GM18526 (cell line): ENCODE measurements around the gene WSCD2.

Experiments used
- POLR2A ChIP-seq: IDR thresholded peaks from 3 replicates; pipeline ENCODE4 v1.6.1; 2011; ENCODE audit not compliant: insufficient read length; ENCODE audit errors: extremely low read depth

WSCD2 gene

GRCh38 chr12:108190529-108190928 lies 61.4 kb downstream of the WSCD2 start:
- TF ChIP-seq POLR2A = no peak

- TF ChIP-seq POLR2A = no peak
Measured at GRCh38 chr12:108191086-108191485, 62.0 kb downstream of the WSCD2 start.

GRCh38 chr12:108191938-108192337 lies 62.9 kb downstream of the WSCD2 start:
- no peak for TF ChIP-seq POLR2A

- TF ChIP-seq POLR2A = no peak
Measured at GRCh38 chr12:108193493-108193892, 64.4 kb downstream of the WSCD2 start.

- no peak for TF ChIP-seq POLR2A
Measured at GRCh38 chr12:108193917-108194316, 64.8 kb downstream of the WSCD2 start.

GRCh38 chr12:108194585-108194984 lies 65.5 kb downstream of the WSCD2 start:
- no peak for TF ChIP-seq POLR2A

GRCh38 chr12:108196319-108196718 lies 67.2 kb downstream of the WSCD2 start:
- TF ChIP-seq POLR2A = no peak

- TF ChIP-seq POLR2A = no peak
Measured at GRCh38 chr12:108196921-108197320, 67.8 kb downstream of the WSCD2 start.

- no peak for TF ChIP-seq POLR2A
Measured at GRCh38 chr12:108198043-108198442, 69.0 kb downstream of the WSCD2 start.

- TF ChIP-seq POLR2A = no peak
Measured at GRCh38 chr12:108199106-108199505, 70.0 kb downstream of the WSCD2 start.

- TF ChIP-seq POLR2A = no peak
Measured at GRCh38 chr12:108201808-108202207, 72.7 kb downstream of the WSCD2 start.

GRCh38 chr12:108204117-108204987 lies 75.3 kb downstream of the WSCD2 start:
- no peak for TF ChIP-seq POLR2A

GRCh38 chr12:108205864-108206263 lies 76.8 kb downstream of the WSCD2 start:
- no peak for TF ChIP-seq POLR2A

- TF ChIP-seq POLR2A = no peak
Measured at GRCh38 chr12:108207791-108208730, 79.0 kb downstream of the WSCD2 start.

- TF ChIP-seq POLR2A = no peak
Measured at GRCh38 chr12:108210001-108210400, 80.9 kb downstream of the WSCD2 start.

- no peak for TF ChIP-seq POLR2A
Measured at GRCh38 chr12:108211157-108211556, 82.1 kb downstream of the WSCD2 start.
